HPDE6-E6E7 (cell line): ENCODE data around the gene ARGLU1.
"Not testable (repeated sequence)": the region's sequence is repeated elsewhere in the genome, so short reads cannot be mapped to it uniquely, and the experiment has no call there.

Experiments
- DNase-seq: peaks from one replicate; pipeline ENCODE4 v3.0.0; 2011; ENCODE audit warnings: missing footprints; ENCODE audit errors: extremely low spot score

ARGLU1 gene, protein sequence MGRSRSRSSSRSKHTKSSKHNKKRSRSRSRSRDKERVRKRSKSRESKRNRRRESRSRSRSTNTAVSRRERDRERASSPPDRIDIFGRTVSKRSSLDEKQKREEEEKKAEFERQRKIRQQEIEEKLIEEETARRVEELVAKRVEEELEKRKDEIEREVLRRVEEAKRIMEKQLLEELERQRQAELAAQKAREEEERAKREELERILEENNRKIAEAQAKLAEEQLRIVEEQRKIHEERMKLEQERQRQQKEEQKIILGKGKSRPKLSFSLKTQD

DNA sequence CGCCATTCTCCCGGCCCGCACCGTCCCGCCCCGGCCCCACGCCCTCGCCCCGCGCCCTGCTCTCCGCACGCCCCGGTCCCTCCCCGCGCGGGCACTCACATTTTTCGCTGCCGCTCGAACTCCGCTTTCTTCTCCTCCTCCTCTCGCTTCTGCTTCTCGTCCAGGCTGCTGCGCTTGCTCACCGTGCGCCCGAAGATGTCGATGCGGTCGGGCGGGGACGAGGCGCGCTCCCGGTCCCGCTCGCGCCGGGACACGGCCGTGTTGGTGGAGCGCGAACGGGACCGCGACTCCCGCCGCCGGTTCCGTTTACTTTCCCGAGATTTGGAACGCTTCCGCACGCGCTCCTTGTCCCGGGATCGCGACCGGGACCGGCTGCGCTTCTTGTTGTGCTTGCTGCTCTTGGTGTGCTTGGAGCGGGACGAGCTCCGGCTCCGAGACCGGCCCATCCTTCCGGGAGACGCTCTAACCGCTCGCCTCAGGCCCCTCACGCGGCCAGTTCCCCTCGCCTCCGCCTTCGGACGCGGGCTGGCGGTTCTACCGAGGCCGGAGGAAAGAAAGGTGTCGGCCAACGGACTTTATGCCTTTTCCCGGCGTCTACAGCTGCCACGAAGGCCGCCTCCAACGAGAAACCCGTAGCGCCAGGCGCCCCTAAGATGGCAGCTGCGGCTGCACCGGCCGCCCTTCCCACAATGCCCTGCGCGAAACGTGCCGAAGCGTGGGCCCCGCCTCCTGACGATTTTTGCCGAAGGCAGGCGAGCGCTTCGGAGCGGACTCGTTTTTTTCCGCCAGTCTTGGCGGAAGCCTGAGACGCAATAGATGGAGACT, at the start of gene ARGLU1:
Gene ARGLU1, minus strand, starts transcription at position 664 of the 825 bp plus-strand sequence. Its CDS starts 218 bp downstream, at position 446.
- peak; percentile 76 for DNase-seq

DNA sequence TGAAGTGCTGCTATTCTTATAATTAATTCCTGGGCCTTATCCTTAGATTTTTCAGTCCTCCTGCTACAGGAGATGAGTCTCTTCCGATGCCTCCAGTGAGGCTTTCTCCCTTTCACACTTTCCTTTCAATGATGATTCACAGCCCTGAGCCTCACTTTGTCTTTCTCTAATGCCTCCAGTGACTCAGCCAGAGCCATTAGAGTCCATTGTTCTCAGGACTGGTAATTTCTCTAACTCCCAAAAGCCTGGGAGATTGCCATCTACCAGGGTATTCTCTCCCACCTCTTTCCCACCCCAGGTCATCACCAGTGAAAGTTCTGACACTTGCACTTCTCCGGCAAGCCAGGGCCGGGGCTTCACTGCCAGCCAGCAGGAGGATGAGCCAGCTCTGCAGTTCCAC, 49.6 kb upstream of the ARGLU1 start:
- DNase-seq = peak; percentile 80

DNA sequence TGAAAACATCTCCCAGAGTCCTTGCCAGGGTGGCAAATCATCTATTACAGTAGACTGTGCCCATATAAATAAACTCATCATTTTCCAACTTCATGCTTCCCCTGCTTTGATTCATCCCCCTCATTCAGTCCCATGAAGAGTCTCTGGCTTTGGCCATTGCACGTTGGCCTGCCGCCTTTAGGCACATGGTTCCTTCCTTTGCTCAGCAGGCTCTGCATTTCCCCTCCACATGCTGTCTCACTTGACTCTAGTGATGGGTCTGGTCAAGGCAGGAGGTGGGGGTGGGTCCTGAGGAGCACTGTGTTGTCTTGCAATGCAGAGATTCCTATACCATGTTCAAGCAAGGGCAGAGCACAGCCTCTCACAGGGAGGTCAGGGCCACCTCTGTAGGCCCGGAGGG, 48.8 kb upstream of the ARGLU1 start:
- DNase-seq = no peak

DNA sequence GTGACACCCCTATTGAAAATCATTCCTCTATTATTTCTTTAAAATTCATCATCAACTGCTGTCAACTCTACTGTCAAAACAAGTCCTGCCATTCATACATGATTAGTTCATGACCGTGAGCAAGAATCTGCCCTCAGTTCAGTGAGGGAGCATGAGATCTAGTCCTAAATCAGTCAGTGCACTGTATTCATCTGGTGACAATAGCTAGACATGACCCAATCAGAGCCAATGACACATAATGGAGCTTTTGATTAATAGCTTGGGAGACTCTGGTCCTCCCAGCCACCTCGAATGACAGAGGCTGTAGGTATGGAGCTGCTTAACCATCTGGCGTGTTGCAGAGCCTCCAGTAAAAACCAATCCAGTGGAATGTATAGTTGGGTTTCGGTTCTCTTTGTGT, 46.9 kb upstream of the ARGLU1 start:
- no peak for DNase-seq

DNA sequence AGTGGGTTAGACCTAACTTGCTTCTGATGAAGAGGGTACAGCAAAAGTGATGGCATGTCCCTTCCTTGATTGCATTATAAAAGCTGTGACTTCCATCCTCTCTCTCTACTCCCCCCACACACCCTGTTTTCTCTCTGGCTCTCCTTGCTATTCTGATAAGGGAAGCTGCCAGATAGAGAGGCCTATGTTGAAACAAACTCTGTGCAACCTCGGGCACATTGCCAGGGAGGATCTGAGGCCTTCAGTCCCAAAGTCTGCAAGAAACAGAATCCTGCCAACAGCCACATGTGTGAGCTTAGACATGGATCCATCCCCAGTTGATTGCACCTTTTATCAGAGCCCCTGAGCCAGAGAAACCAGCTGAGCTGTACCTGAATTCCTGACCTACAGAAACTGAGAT, 44.8 kb upstream of the ARGLU1 start:
- DNase-seq = no peak

DNA sequence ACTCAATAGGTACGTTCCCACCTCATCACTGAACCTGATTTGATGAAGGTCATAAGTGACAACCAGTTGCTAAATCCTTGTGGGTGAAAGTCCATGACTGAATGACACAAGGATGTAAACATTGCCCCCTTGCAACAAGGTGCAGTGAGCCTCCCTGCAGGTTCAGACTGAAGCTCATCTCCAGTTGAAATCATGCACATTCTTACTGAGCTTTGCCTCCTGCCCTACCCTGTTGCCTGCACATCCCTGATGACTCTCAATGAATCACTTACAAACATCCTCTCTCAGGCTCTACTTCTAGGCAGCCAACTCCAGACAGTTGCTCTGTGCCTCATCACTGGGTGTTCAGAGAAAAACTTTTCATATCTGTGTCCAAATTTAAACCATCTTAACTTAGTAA, 42.5 kb upstream of the ARGLU1 start:
- peak; percentile 54 for DNase-seq

DNA sequence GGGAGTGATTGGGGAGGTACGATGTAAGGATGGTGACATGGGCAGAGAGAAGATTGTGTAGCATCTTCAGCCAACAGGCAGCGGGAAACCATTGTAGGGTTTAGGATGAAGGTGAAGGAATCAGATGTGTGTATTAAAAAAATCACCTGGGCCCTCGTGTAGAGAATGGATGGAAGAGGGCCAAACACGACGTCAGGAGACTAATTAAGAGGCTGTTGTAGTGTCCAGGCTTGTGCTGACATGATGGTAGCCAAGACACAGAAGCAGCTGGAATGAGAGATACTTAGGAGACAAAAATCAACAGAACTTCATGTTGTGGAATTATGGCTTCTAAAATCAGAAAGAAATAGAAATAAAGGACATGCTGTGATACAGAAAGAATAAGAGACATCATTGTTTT, 41.2 kb upstream of the ARGLU1 start:
- no peak for DNase-seq

DNA sequence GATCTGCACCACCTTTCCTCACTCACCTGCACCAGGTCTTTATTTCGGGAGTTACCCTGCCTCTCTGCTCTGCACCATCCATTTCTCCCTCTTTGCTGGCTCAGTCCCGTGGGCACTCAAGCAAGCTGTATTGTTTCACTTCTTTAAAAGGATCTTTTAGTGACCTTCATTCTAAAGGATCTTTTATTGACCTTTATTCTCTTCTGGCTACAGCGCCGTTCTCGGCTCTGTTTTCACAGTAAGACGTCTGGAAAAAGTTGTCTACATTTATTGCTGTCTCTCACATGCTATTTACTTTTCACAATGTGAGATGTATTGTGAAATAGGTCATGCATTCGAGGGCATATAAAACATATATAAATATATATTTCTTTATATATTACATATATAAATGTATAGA, 35.6 kb upstream of the ARGLU1 start:
- DNase-seq = no peak

DNA sequence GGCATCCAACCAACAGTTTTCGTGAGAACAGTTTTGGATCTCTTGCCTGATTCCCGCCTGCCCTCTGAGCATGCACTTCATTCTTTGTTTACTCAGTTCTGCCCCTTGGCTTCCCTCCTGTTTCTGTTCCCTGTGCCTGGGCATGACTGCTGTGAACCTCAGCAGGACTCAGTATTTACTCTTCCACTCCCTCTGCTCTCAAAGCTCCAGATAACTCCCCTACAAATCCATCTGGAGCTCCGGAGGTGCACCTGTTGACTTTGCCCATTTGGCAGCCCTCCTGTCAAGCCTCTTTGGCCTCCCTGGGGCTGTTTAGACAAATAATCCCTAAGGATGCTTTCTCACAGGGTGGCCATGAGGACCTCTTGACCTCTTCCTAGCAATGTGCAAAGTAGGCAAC, 34.2 kb upstream of the ARGLU1 start:
- DNase-seq = no peak

DNA sequence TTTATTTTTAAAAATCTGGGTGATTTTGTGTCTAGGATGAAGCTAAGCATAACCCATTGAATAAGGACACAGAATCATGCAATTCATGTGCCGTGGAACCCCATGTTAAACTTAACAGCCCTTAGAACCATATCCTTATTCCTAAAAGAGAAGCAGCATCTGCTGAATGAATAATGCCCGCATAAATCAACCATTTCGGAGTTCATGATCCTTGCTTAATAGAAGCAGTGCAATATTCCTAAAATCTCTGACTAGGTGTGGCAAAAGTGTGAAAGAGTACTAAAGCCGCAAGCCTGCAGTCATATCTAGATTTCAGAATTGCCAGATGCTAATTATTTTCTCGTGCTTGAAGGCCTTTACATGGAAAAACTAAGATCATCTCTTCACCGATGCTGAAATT, 33.6 kb upstream of the ARGLU1 start:
- DNase-seq = no peak

DNA sequence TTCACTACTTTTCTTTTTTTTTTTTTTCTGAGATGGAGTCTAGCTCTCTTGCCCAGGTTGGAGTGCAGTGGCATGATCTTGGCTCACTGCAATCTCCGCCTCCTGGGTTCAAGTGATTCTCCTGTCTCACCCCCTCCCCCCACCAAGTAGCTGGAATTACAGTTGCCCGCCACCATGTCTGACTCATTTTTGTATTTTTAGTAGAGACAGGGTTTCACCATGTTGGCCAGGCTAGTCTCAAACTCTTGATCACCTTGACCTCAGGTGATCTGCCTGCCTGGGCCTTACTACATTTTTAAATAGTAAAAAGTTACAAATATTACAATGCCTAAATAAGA, 32.8 kb upstream of the ARGLU1 start:
- DNase-seq = not testable (repeated sequence)

DNA sequence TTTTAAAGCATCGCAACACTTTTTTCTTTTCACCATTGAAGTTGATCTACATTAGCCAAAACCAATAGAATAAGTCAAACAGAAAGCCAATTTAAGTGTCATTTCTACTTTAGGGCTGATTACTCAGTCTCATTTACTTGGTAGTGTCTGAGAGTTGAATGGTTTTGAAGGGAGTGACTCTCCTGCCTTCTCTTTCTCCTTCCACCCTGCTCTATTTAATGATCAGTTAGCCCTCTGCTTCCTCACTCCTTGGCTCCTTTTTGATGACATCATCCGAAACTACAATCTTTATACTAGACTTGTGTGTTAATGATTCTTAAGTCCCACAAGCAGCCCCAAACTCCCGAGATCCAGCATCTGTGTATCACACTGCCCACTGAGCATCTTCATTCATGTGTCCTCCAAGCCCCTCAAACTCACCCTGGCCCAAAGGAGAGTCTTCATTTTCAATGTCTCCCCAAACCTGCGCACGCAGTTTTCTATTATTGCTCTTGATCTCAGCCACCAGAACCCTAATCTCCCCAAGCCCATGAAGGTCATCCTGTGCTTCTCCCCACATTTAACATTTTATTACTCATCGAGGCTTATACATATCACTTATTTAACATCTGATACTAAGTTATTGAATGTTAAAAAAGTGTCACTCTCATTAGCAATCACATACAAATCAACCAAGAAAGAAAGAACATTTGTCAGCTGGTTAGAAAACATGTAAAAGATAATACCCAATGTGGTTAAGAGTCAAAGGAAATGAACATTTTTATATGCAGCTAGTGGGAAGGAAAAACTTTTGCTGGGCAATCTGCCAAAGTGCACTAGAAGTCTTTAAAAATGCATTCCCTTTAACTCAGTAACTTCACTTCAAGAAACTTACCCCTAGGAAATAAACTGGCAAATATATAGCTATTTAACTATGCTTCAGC, 32.2 kb upstream of the ARGLU1 start:
- no peak for DNase-seq

DNA sequence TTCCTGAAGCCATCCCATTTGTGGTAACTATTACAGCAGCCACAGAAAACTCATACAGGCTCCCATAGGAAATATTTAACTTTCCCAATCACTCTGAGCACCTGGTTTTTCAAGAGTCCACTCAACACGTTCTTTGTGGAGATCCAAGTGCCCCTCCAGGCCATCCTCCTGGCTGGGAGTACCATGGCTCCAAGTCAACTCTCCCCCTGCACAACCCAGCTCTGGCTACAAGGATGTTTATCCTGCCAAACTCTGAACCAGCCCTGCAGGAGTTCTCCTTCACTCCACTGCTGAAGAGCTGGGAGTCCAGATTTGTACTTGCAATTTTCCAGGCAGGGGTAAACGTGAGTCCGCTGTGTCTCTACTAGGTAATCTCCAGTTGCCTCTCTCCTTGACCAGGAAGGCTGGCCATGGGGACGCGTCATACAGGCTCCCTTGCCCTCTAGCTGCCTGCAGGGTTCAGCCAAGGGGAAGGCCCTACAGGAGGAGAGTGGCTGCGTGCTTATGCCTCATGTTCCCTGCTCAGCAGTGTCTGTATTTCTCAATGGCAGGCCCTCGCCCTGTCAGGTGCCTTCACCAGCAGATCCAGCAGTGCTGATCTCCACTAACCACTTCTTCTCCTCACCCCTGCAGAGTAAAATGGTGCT, 29.9 kb upstream of the ARGLU1 start:
- no peak for DNase-seq

DNA sequence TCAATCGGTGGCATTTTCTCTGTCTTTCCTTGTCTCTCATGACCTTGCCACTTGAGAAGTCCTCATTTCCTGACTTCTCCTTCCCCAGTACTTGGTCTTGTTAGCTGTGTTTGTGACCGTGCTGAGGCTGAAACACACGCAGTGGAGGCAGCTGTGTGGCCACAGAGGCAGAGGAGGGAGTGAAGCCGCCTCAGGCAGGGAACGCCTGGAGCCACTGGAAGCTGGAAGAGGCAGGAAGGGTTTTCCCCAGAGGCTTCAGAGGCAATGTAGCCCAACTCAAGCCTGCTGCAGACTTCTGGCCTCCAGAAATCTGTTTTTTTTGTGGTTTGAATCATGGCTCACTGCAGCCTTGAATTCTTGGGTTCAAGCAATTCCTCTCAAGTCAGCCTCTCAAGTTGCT, 29.2 kb upstream of the ARGLU1 start:
- DNase-seq = no peak

DNA sequence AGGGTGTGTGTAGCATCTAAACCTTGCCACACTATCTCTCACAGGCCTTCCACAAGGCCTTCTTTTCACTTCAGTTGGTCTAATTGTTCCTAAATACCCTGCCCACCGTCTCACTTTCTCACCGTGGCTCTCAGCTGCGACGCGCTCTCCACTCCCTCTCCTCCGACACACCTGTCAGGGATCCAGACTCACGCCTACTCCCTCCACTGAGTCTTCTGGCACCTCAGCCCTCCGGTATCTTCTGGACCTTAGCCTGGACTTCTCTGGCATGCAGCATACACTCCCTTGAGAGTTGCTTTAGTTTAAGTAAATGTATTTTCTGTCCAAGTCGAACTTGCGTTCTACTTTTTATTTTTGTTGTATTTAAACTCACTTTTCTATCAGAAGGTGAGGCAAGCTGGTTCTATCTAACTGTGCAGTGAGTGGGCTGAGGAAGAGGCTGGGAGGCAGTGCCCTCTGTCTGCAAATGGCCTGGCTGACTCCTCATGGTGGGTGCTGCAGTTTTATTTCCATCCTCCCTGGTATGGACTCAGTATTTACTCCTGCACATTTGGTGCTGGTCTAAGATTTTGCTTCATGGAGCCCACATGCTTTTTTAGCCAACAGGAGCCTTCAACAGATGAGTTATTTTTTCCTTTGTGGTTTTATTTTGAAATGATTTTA, 28.5 kb upstream of the ARGLU1 start:
- no peak for DNase-seq

DNA sequence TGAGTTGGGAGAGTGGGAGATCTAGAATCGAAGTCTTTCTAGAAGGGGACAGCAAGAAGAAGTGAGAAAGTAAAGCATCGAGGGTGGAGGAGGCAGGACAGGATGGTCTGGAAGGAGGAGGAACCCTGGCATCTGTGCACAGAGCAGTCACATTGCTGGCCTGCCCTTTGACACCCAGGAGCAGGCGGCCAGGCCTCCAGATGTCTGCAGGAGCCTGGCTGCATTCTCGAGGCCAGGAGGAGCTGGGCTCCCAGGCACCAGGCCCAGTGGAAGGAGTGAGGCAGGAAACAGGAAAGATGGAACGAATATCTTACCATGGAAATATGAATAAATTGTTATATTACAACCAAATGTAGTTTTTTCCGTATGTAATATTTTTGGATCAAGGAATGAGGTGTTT, 27.7 kb upstream of the ARGLU1 start:
- no peak for DNase-seq

DNA sequence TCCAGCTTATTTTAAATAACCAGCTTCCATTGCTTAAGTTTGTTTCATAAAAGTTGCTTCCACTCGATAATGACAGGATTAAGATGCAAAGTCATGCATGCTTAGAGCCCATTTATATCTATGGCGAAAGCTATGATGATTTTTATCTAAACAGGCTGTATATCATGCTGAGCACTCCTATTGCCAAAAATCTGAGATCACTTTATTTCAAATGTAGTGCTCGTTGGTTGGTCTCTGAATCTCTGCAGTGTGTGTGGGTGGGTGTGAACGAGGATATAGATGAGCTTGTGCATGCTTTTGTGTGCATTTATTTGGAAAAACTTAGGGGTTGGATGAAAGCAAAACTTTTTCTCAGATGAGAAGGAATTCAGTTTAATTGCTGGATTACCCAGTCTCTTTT, 27.0 kb upstream of the ARGLU1 start:
- DNase-seq = no peak

DNA sequence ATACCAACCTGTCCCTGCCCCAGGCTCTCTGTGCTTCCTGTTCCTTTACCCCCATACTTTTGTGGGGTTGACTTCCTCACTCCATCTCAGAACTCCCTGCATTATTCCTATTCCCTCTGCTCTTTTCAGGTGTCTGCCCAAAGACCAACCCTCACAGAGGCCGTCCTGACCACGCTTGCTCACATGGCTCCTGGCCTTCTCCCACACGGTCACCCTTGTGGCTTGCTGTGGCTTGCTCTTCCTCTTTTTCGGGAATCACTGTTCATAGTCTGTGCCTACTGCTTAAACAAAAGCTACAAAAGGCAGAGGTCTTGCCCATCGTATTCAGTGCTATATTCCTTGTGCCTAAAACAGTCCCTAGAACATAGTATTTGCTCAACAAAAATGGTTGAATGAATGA, 25.2 kb upstream of the ARGLU1 start:
- DNase-seq = no peak

DNA sequence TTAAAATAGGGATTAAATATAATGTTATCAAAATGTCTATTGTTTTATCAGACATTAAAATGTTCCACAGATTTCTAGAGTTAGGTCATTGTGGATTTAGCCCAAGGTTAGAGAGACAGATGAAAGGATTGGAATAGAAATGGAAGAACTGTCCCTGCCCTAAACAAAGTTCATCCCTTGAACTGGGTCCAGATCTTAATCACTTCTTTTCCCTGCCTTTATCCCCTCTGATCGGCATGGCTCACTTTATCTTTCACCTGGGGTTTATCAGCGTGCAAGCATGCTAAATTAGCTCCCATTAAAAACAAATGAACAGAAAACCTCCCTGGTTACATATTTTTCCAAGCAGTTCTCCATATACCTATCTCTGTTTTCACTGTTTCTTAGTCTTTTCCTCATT, 23.4 kb upstream of the ARGLU1 start:
- DNase-seq = no peak

DNA sequence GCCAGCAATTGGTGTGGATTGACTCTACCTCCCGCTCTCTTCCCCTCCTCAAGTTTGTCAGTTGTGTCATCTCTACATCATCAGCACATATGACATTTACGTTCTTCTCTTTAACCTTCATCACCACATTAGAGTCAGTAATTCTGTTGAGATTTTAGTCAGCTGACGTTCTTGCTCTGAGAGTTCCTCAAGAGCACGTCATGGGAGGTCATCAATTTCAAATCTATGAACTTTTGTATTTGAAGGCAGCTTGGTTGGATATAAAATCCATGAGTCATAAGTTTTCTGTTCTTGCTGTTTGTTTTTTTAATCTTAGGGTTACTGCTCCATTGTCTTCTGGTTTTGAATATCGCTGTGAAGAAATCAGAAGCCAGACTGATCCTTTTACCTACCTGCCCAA, 21.8 kb upstream of the ARGLU1 start:
- DNase-seq = no peak

DNA sequence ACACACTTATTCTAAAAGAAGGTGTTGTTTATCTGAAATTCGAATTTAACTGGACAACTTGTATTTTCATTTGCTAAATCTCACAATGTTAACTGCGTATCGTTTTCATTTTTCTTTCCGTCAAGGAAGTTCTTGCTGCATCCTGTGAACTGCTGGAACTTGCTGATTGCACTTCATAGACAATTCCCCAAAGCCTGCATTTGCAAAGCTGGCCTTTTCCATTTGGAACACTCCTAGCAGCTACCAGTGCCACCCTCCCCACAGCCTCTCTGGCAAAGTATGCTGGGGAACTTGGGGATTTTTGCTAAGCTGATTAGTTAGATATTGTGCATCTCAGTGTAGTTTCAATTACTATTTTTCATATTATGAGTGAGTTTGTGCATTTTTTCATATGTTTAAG, 20.4 kb upstream of the ARGLU1 start:
- DNase-seq = no peak
